Adrenal gland (tissue), 12 donors: ENCODE results near the gene ARHGEF3. TPM values are rescaled to one million over a fixed set of nuclear protein-coding genes. Genes with fewer than 3 reads are reported as not detected.

Experiments used
- DNase-seq, 7 donors: peaks; one replicate each; pipeline ENCODE4 v3.0.0-alpha.2; 2019 to 2020
- H3K27ac ChIP-seq, 5 donors: fragments of 200-600 bp; sonication (generic) in 4 of 5; 1 replicate in 3 of 5; 2 replicates in 2 of 5; pipeline versions ENCODE4 v1.5.1 to v1.8.0; 2016 to 2020; ENCODE audit warnings: mild to moderate bottlenecking in 1 of 5
- H3K27me3 ChIP-seq: fragments of 200-600 bp; 2 replicates; pipeline ENCODE4 v1.8.0; 2021
- H3K36me3 ChIP-seq, 2 donors: fragments of 200-600 bp; replicated peaks in 1 of 2; 1 replicate in 1 of 2; 2 replicates in 1 of 2; pipeline versions ENCODE4 v1.5.1 to v1.8.0; 2018 to 2022
- H3K4me1 ChIP-seq, 2 donors: fragments of 200-600 bp; replicated peaks in 1 of 2; 1 replicate in 1 of 2; 2 replicates in 1 of 2; pipeline versions ENCODE4 v1.5.1 to v1.8.0; 2018 to 2021
- H3K4me3 ChIP-seq, 4 donors: fragments of 200-600 bp; sonication (generic) in 3 of 4; one replicate each; pipeline ENCODE4 v1.5.1; 2016 to 2018
- H3K9me3 ChIP-seq, 3 donors: fragments of 200-600 bp; sonication (generic) in 1 of 3; replicated peaks in 1 of 3; 1 replicate in 2 of 3; 2 replicates in 1 of 3; pipeline versions ENCODE4 v1.5.1 to v1.8.0; 2016 to 2021
- CTCF ChIP-seq, 6 experiments: fragments of 450-650 bp in 4 of 6; fragments of 200-600 bp in 2 of 6; sonication (generic) in 1 of 6; IDR thresholded peaks; 1 replicate in 5 of 6; 2 replicates in 1 of 6; pipeline versions ENCODE4 v1.5.1 to v1.8.0; 2016 to 2021; ENCODE audit warnings: antibody characterized with exemption in 6 of 6, mild to moderate bottlenecking in 2 of 6, moderate library complexity in 1 of 6
- POLR2A ChIP-seq, 2 donors: fragments of 450-650 bp; IDR thresholded peaks; one replicate each; pipeline ENCODE4 v1.6.1; 2017; ENCODE audit warnings: antibody characterized with exemption in 2 of 2, mild to moderate bottlenecking in 2 of 2, moderate library complexity in 1 of 2
- WGBS, 4 donors: extraction: QIAGEN DNeasy Blood & Tissue Kit in 2 of 4; methylation state at CpG; one replicate each; pipeline versions ENCODE4 v1.1.5 to v1.1.7; 2013 to 2017; 5-methylcytosine and 5-hydroxymethylcytosine counted together
- intact Hi-C, 2 donors: fragments of 100-400 bp; cut with DNase I; formaldehyde crosslinking; loops; one replicate each; pipeline versions ENCODE4 v1.14.1 to v1.15.0; 2022 to 2023
- polyA plus RNA-seq, 3 donors: library from polyadenylated mRNA; stranded (reverse); fragments of 200-250 nt in 2 of 3; fragments of 350-450 nt in 1 of 3; fragmentation: Illumina TruSeq in 1 of 3; extraction: RNeasy Lipid Tissue Mini Kit (QIAGEN cat#74804) in 1 of 3; gene quantifications; one replicate each; pipeline ENCODE4 v1.2.3, GENCODE V29; 2013 to 2014
- total RNA-seq, 9 donors: library from RNA; depleted of rRNA in 4 of 9; stranded (reverse); fragments of >200 nt in 4 of 9; fragments of 120-200 nt in 1 of 9; fragmentation: NEBNext Ultra II Directional in 1 of 9; extraction: Animal tissue kit (Norgen Biotek cat#: 25700) in 1 of 9; gene quantifications; one replicate each; pipeline versions ENCODE4 v1.1.0 to v1.2.4, GENCODE V29; 2013 to 2023
- donor health status: healthy with polysubstance abuse.
- donor health status: Bipolar disorder and iron deficiency.
- donor health status: DM: yes; HTN: yes; CAD: no.
- donor health status: DM: no; HTN: no; CAD: no.
- donor health status: DM: no; HTN: no; CAD: no.
- donor health status: DM: yes; HTN: yes; CAD: no.

Gene ARHGEF3
- total and polyA plus RNA-seq, 12 donors: 26.6 to 122 (median 61.7) TPM

GRCh38 chr3:56825567-56826438 lies 24.1 kb upstream of the ARHGEF3 start:
- Histone ChIP-seq H3K9me3 (no peaks in the 10 kb centered on the region), H3K4me1 (peaks cover 24 to 36% of the 10 kb centered on the region in 2 donors), H3K27me3 (no peaks in the 10 kb centered on the region), H3K27ac (peak overlapping the region in 1 of 5 donors; percentile 5), H3K36me3 (no peaks in the 10 kb centered on the region), H3K4me3 (no peak overlapping the region)
- 47 to 73% (median 60%) methylated on average over 4 of the region's 4 CpGs for WGBS, 4 donors
- TF ChIP-seq CTCF (IDR thresholded peaks at IDR 0.05): no peak
- TF ChIP-seq POLR2A (IDR thresholded peaks at IDR 0.05): no peak
- intact Hi-C loops: no loop called here
- DNase-seq: no peak

DNA sequence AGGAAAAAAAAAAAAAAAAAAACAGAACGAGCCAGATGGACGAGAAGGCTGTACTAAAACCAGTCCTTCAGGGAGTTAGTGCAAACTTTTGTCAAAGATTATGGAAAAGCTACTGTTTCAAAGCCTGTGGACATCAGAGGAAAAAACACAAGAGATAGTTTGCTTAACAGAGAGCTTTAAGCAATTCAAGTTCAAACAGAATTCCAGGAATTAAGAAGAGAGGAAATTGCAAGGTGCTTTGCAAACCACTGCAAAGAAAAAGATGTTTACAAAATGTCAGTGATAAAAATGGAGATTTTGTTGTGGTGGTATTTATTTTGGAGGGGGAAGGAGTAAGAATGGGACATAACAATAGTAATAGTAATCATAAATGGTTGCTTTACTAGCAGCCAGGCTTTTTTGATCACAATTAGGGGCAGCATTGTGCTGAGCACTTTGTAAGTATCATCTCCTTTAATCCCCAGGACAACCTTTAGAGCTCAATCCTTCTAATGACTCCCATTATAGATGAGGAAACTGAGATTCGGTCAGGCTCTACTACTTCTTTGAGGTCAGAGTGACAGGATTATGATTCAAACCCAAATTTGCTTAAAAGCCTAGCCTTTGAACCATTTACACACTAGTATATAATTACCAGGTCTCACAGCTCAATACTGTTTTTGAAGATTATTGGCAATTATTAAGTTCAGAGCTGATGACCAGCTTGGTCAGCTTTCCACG lies 22.4 kb upstream of the ARHGEF3 start:
- no peaks in the 10 kb centered on the region for H3K9me3 ChIP-seq
- peaks cover 16 to 26% of the 10 kb centered on the region in 2 donors for H3K4me1 ChIP-seq
- no peak overlapping the region for H3K4me3 ChIP-seq
- intact Hi-C loops: no loop called here
- WGBS, 4 donors: 31 to 50% (median 41%) methylated on average over 4 of the region's 4 CpGs
- DNase-seq: no peak
- H3K27ac ChIP-seq: no peak overlapping the region
- no peak for TF ChIP-seq POLR2A (IDR thresholded peaks at IDR 0.05)
- no peak for TF ChIP-seq CTCF (IDR thresholded peaks at IDR 0.05)
- no peaks in the 10 kb centered on the region for H3K27me3 ChIP-seq
- no peaks in the 10 kb centered on the region for H3K36me3 ChIP-seq

GRCh38 chr3:56823421-56823926 lies 21.7 kb upstream of the ARHGEF3 start:
- H3K36me3 ChIP-seq: no peaks in the 10 kb centered on the region
- DNase-seq: no peak
- TF ChIP-seq POLR2A (IDR thresholded peaks at IDR 0.05) (no peak), CTCF (IDR thresholded peaks at IDR 0.05) (no peak)
- peaks cover 16 to 26% of the 10 kb centered on the region in 2 donors for H3K4me1 ChIP-seq
- H3K4me3 ChIP-seq: no peak overlapping the region
- H3K9me3 ChIP-seq: no peaks in the 10 kb centered on the region
- no peaks in the 10 kb centered on the region for H3K27me3 ChIP-seq
- no peak overlapping the region for H3K27ac ChIP-seq
- intact Hi-C loops: no loop called here

GRCh38 chr3:56822501-56822900 lies 20.8 kb upstream of the ARHGEF3 start:
- intact Hi-C loops: no loop called here
- no peak overlapping the region for H3K27ac ChIP-seq
- H3K4me1 ChIP-seq: peaks cover 16 to 26% of the 10 kb centered on the region in 2 donors
- TF ChIP-seq CTCF (IDR thresholded peaks at IDR 0.05) (no peak), POLR2A (IDR thresholded peaks at IDR 0.05) (no peak)
- peak in 2 of 7 donors; percentile 29 to 44 for DNase-seq
- H3K27me3 ChIP-seq: no peaks in the 10 kb centered on the region
- H3K4me3 ChIP-seq: no peak overlapping the region
- no peaks in the 10 kb centered on the region for H3K36me3 ChIP-seq
- 46 to 73% (median 54%) methylated on average over 7 of the region's 7 CpGs for WGBS, 4 donors
- H3K9me3 ChIP-seq: no peaks in the 10 kb centered on the region
